Activated naive CD8-positive, alpha-beta T cell treated with anti-CD3 and anti-CD28 coated beads, Interleukin-2, amount 10 ng/mL, durations not matched to agents 7 days and 5 days (primary cell): ENCODE results near the gene INHBC. TPM values are rescaled to one million over a fixed set of nuclear protein-coding genes. Genes with fewer than 3 reads are reported as not detected.
"Not testable (repeated sequence)": the region's sequence is repeated elsewhere in the genome, so short reads cannot be mapped to it uniquely, and the experiment has no call there.

ENCODE experiments used
- ATAC-seq: fragments of 150-1000 bp; cut with Tn5 transposase; one replicate; pipeline ENCODE4 v1.10.0; 2021; ENCODE audit warnings: low read depth, moderate library complexity
- POLR2A ChIA-PET: fragments of 350-600 bp; sonication (Branson Sonifier 250); formaldehyde crosslinking; loops from one replicate; lab custom pipeline; 2021; ENCODE audit warnings: antibody characterized with exemption; lab: Charles Lee
- DNase-seq: peaks from one replicate; pipeline ENCODE4 v3.0.0; 2021
- H3K27ac Mint-ChIP-seq: one replicate; pipeline ENCODE4 v1.8.0; 2022; ENCODE audit warnings: mild to moderate bottlenecking, mixed read lengths
- H3K27me3 Mint-ChIP-seq: one replicate; pipeline ENCODE4 v1.8.0; 2022; ENCODE audit warnings: mild to moderate bottlenecking, moderate library complexity, mixed read lengths
- H3K36me3 Mint-ChIP-seq: one replicate; pipeline ENCODE4 v1.8.0; 2021; ENCODE audit warnings: mild to moderate bottlenecking, mixed read lengths
- H3K4me1 Mint-ChIP-seq: one replicate; pipeline ENCODE4 v1.8.0; 2021; ENCODE audit warnings: mixed read lengths
- H3K4me3 Mint-ChIP-seq: one replicate; pipeline ENCODE4 v1.8.0; 2022; ENCODE audit warnings: mild to moderate bottlenecking, moderate library complexity, mixed read lengths
- H3K9me3 Mint-ChIP-seq: one replicate; pipeline ENCODE4 v1.8.0; 2021; ENCODE audit warnings: mixed read lengths
- total RNA-seq, 2 experiments: library from RNA; stranded (reverse); gene quantifications; one replicate each; pipeline ENCODE4 v1.2.3, GENCODE V29; 2021

INHBC gene
- total RNA-seq, 2 experiments from 2014 or later: 0.14 TPM; not detected in 1

- H3K27me3 Mint-ChIP-seq: no peaks in the 10 kb centered on the region
- H3K36me3 Mint-ChIP-seq: peaks cover 29% of the 10 kb centered on the region
- peak overlapping the region; percentile 95 for H3K27ac Mint-ChIP-seq
- DNase-seq (no peak), ATAC-seq (no peak)
- POLR2A ChIA-PET: interaction anchor here (0.7 to 4.3 kb wide), 7 partner anchors 8 to 58 kb away, joined by 3 to 24 read pairs (median 4); partner anchors contain the start of genes DCTN2 and DDIT3
- peaks cover 29% of the 10 kb centered on the region for H3K4me1 Mint-ChIP-seq
- H3K4me3 Mint-ChIP-seq: peak overlapping the region; percentile 94
- no peaks in the 10 kb centered on the region for H3K9me3 Mint-ChIP-seq
These were observed 54.0 kb downstream of the INHBC start for GRCh38 chr12:57488402-57489156.

GRCh38 chr12:57489157-57489641, 54.6 kb downstream of the INHBC start:
- H3K4me1 Mint-ChIP-seq: peaks cover 29% of the 10 kb centered on the region
- H3K4me3 Mint-ChIP-seq: peak overlapping the region; percentile 94
- H3K36me3 Mint-ChIP-seq: peaks cover 32% of the 10 kb centered on the region
- H3K27ac Mint-ChIP-seq: peak overlapping the region; percentile 95
- no peak for ATAC-seq
- POLR2A ChIA-PET: interaction anchor here (0.7 to 4.3 kb wide), 5 partner anchors 9 to 57 kb away, joined by 3 to 24 read pairs (median 6); partner anchors contain the start of genes DCTN2 and DDIT3
- no peaks in the 10 kb centered on the region for H3K9me3 Mint-ChIP-seq
- DNase-seq: no peak
- no peaks in the 10 kb centered on the region for H3K27me3 Mint-ChIP-seq

GRCh38 chr12:57490126-57490525, 55.5 kb downstream of the INHBC start:
- no peak for DNase-seq
- Mint-ChIP-seq H3K27ac (peak overlapping the region; percentile 25), H3K36me3 (peaks cover 34% of the 10 kb centered on the region), H3K4me1 (peaks cover 29% of the 10 kb centered on the region), H3K4me3 (no peak overlapping the region), H3K9me3 (no peaks in the 10 kb centered on the region), H3K27me3 (no peaks in the 10 kb centered on the region)
- POLR2A ChIA-PET: interaction anchor here (1.0 to 4.3 kb wide), 3 partner anchors 10 to 56 kb away, joined by 4 to 24 read pairs (median 6); partner anchors contain the start of genes DCTN2 and DDIT3
- no peak for ATAC-seq

DNA sequence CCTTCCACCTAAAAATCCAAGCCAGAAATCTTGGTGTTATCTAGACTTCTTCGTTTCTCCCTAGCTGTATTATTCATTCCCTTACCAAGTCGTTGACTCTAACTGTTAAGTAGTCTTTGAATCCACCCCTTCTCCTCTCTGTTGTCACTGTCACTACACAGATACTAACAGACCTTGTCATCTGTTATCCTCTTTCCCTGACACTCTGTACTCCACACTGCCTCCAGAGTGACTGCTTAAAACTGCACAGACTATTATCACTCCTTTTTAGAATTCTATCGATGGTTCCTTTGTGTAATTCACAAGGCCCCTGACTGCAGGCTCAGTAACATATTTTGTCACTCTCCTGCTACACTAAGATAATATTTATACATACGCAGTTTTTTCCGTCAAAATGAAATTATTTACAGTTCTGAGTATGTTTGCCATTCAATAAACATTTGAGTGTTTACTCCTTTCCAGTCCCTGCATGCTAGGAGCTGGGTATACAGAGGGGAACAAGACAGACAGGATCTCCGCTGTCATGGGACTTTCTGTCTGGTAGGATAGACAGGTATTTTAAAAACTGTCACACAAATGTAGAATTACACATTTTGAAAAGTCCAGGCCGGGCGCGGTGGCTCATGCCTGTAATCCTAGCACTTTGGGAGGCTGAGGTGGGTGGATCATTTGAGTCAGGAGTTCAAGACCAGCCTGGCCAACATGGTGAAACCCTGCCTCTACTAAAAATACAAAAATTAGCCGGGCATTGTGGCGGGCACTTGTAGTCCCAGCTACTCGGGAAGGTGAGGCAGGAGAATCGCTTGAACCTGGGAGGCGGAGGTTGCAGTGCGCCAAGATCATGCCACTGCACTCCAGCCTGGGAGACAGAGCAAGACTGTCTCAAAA, 57.1 kb downstream of the INHBC start:
- ATAC-seq (no peak), DNase-seq (no peak)
- peaks cover 36% of the 10 kb centered on the region for H3K36me3 Mint-ChIP-seq
- peak overlapping the region; percentile 45 for H3K27ac Mint-ChIP-seq
- no peak overlapping the region for H3K4me3 Mint-ChIP-seq
- peaks cover 31% of the 10 kb centered on the region for H3K4me1 Mint-ChIP-seq
- no peaks in the 10 kb centered on the region for H3K9me3 Mint-ChIP-seq
- no peaks in the 10 kb centered on the region for H3K27me3 Mint-ChIP-seq
- POLR2A ChIA-PET: interaction anchor here (0.7 to 4.3 kb wide), 4 partner anchors 12 to 37 kb away, joined by 3 to 24 read pairs (median 4); partner anchors contain the start of genes ARHGAP9 and DDIT3

GRCh38 chr12:57495051-57495701, 60.6 kb downstream of the INHBC start:
- H3K27me3 Mint-ChIP-seq, DNase-seq, ATAC-seq, H3K9me3 Mint-ChIP-seq, H3K27ac Mint-ChIP-seq, H3K4me3 Mint-ChIP-seq: not testable (repeated sequence)
- Mint-ChIP-seq H3K36me3 (peaks cover 50% of the 10 kb centered on the region), H3K4me1 (peaks cover 22% of the 10 kb centered on the region)
- POLR2A ChIA-PET: interaction anchor here (1.2 kb wide), 1 partner anchor 124 kb away, joined by 4 read pairs; no protein-coding TSS in a partner anchor

DNA sequence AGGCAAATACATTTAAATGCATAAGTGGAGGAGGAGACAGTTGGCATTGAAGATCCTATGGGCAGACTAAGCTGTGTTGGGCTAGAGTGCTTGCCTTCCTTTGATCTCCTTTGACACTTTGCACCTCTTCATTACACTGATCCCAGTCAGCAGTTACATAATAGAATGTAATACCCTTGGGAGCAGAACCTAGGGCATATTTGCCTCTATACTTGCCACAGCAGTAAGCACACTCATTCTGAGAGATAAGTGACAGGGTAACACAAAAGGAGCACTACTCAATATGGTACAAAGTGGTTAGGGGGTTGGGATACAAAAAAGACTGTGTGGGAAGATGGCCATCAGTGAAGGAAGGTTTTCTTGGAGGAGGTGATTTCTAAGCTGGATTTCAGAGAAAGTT, 62.2 kb downstream of the INHBC start:
- peaks cover 57% of the 10 kb centered on the region for H3K36me3 Mint-ChIP-seq
- POLR2A ChIA-PET: interaction anchor here (0.6 to 1.4 kb wide), 6 partner anchors 8 to 40 kb away, joined by 3 to 4 read pairs (median 3); no protein-coding TSS in a partner anchor
- H3K4me3 Mint-ChIP-seq: no peak overlapping the region
- no peaks in the 10 kb centered on the region for H3K27me3 Mint-ChIP-seq
- DNase-seq (no peak), ATAC-seq (no peak)
- peaks cover 5% of the 10 kb centered on the region for H3K9me3 Mint-ChIP-seq
- no peak overlapping the region for H3K27ac Mint-ChIP-seq
- peaks cover 18% of the 10 kb centered on the region for H3K4me1 Mint-ChIP-seq

DNA sequence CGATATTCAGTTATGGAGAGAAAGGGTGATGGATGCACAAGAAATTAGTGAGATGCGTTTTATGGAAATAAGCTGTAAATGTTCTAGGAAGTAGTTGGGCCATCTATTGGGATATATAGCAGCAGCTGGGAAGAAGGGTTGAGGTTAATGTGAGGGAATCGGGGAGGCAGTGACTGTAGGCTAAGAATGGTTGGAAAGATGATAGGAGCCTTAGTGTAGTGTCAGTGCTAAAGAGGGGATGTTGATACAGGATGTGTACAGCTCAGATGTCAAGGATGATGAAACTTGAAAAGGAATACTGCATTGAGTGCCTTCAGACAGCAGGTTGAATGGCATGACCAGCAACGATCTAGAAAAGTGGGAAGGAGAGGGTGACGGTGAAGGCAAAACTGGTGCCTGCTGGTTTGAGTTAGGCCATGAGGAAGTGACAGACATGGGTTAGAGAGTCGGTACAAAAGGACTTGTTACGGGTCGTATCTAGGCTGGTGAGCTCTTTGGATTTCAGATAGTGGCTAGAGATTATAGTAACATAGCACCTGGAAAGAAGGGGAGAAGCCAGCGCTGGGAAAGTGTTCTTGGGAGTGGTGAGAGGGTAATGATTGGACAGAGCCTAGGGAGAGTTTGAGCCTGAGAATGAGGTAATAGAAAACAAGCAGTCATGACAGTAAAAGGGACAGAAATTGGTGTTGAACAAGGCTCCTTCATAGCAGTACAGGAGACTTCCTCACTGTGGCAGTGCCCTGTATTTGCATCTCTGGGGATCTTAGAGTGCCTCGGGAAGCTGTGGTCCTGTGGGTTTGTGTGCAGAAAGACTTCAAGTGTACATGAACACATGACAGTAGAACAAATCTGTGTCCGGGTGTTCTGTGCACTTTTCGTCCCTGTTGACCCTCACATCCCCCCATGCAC, 62.9 kb downstream of the INHBC start:
- Mint-ChIP-seq H3K27ac (peak overlapping the region; percentile 47), H3K4me3 (no peak overlapping the region), H3K36me3 (peaks cover 61% of the 10 kb centered on the region), H3K9me3 (peaks cover 5% of the 10 kb centered on the region), H3K4me1 (peaks cover 18% of the 10 kb centered on the region), H3K27me3 (no peaks in the 10 kb centered on the region)
- POLR2A ChIA-PET: interaction anchor here (0.6 to 1.4 kb wide), 5 partner anchors 9 to 32 kb away, joined by 3 to 4 read pairs (median 3); no protein-coding TSS in a partner anchor
- ATAC-seq (no peak), DNase-seq (no peak)

- Mint-ChIP-seq H3K36me3 (peaks cover 59% of the 10 kb centered on the region), H3K9me3 (peaks cover 5% of the 10 kb centered on the region), H3K4me3 (no peak overlapping the region), H3K27ac (no peak overlapping the region), H3K4me1 (peaks cover 13% of the 10 kb centered on the region), H3K27me3 (no peaks in the 10 kb centered on the region)
- POLR2A ChIA-PET: no interaction called here
- ATAC-seq (no peak), DNase-seq (no peak)
These were observed 63.5 kb downstream of the INHBC start for GRCh38 chr12:57498132-57498502.

GRCh38 chr12:57498571-57498970, 64.0 kb downstream of the INHBC start:
- ATAC-seq: no peak

GRCh38 chr12:57500213-57500612, 65.6 kb downstream of the INHBC start:
- Mint-ChIP-seq H3K4me1 (peaks cover 13% of the 10 kb centered on the region), H3K27ac (no peak overlapping the region), H3K9me3 (peaks cover 5% of the 10 kb centered on the region), H3K36me3 (peaks cover 64% of the 10 kb centered on the region), H3K27me3 (no peaks in the 10 kb centered on the region), H3K4me3 (no peak overlapping the region)
- POLR2A ChIA-PET: interaction anchor here (0.9 kb wide), 1 partner anchor 12 kb away, joined by 4 read pairs; no protein-coding TSS in a partner anchor
- no peak for ATAC-seq
- no peak for DNase-seq

More at GRCh38 chr12:57498571-57498970, 64.0 kb downstream of the INHBC start:
- POLR2A ChIA-PET: interaction anchor here (0.7 kb wide), 1 partner anchor 29 kb away, joined by 5 read pairs; no protein-coding TSS in a partner anchor
- H3K4me1 Mint-ChIP-seq: peaks cover 13% of the 10 kb centered on the region
- no peak overlapping the region for H3K27ac Mint-ChIP-seq
- peaks cover 60% of the 10 kb centered on the region for H3K36me3 Mint-ChIP-seq
- H3K9me3 Mint-ChIP-seq: peaks cover 5% of the 10 kb centered on the region
- no peak overlapping the region for H3K4me3 Mint-ChIP-seq
- DNase-seq: no peak
- H3K27me3 Mint-ChIP-seq: no peaks in the 10 kb centered on the region
